Keratinocyte (primary cell): ENCODE data around the gene ATP1A2. TPM values are rescaled to one million over a fixed set of nuclear protein-coding genes. Genes with fewer than 3 reads are reported as not detected.

Experiments used
- DNase-seq: peaks from one replicate; pipeline ENCODE4 v3.0.0-alpha.2; 2011; ENCODE audit warnings: low read depth, missing footprints, low spot score
- FAIRE-seq: peaks from 2 replicates; lab custom pipeline; 2011; peaks lifted over from hg19 to GRCh38; lab: Jason Lieb, UNC
- H2AFZ ChIP-seq: 2 replicates; pipeline ENCODE4 v1.6.0; 2012; ENCODE audit warnings: low read length, control low read depth, inconsistent platforms; ENCODE audit not compliant: control insufficient read depth
- H3K27ac ChIP-seq: 2 replicates; pipeline ENCODE4 v1.5.1; 2011; ENCODE audit warnings: low read length; ENCODE audit not compliant: control insufficient read depth, insufficient read depth
- H3K27me3 ChIP-seq: 3 replicates; pipeline ENCODE4 v1.6.0; 2011; ENCODE audit warnings: low read length; ENCODE audit not compliant: control insufficient read depth, insufficient read depth; ENCODE audit errors: extremely low read depth
- H3K36me3 ChIP-seq, 2 experiments: 2 replicates in 1 of 2; 3 replicates in 1 of 2; pipeline ENCODE4 v1.5.1; 2011; ENCODE audit warnings: low read length in 2 of 2, mild to moderate bottlenecking in 1 of 2; ENCODE audit not compliant: control insufficient read depth in 2 of 2, insufficient read depth in 2 of 2; ENCODE audit errors: extremely low read depth in 1 of 2
- H3K4me1 ChIP-seq: 3 replicates; pipeline ENCODE4 v1.5.1; 2011; ENCODE audit warnings: low read length; ENCODE audit not compliant: control insufficient read depth, insufficient read depth; ENCODE audit errors: extremely low read depth
- H3K4me2 ChIP-seq: 3 replicates; pipeline ENCODE4 v1.6.0; 2011; ENCODE audit warnings: low read depth, low read length; ENCODE audit not compliant: control insufficient read depth, insufficient read depth; ENCODE audit errors: extremely low read depth
- H3K4me3 ChIP-seq, 3 experiments: fragments of 200-600 bp in 1 of 3; sonication (generic) in 1 of 3; 2 replicates in 2 of 3; 3 replicates in 1 of 3; pipeline ENCODE4 v1.5.1; 2011 to 2016; ENCODE audit warnings: low read length in 3 of 3, mild to moderate bottlenecking in 3 of 3, control low read depth in 2 of 3, inconsistent platforms in 1 of 3, low read depth in 1 of 3, mixed read lengths in 1 of 3, mixed run types in 1 of 3, moderate library complexity in 1 of 3; ENCODE audit not compliant: control insufficient read depth in 2 of 3, insufficient read depth in 2 of 3; ENCODE audit errors: extremely low read depth in 1 of 3
- H3K79me2 ChIP-seq: 2 replicates; pipeline ENCODE4 v1.6.0; 2012; ENCODE audit warnings: low read length; ENCODE audit not compliant: control insufficient read depth, insufficient read depth
- H3K9ac ChIP-seq: 3 replicates; pipeline ENCODE4 v1.6.0; 2011; ENCODE audit warnings: low read length; ENCODE audit not compliant: control insufficient read depth, insufficient read depth; ENCODE audit errors: extremely low read depth
- H3K9me1 ChIP-seq: 3 replicates; pipeline ENCODE4 v1.6.0; 2011; ENCODE audit warnings: low read length; ENCODE audit not compliant: control insufficient read depth, insufficient read depth; ENCODE audit errors: extremely low read depth
- H3K9me3 ChIP-seq: 2 replicates; pipeline ENCODE4 v1.5.1; 2012; ENCODE audit warnings: low read depth, low read length; ENCODE audit not compliant: control insufficient read depth
- H4K20me1 ChIP-seq: 3 replicates; pipeline ENCODE4 v1.6.0; 2011; ENCODE audit warnings: low read length; ENCODE audit not compliant: control insufficient read depth, insufficient read depth; ENCODE audit errors: extremely low read depth
- CTCF ChIP-seq, 3 experiments: IDR thresholded peaks in 1 of 3; conservative IDR thresholded peaks in 1 of 3; optimal IDR thresholded peaks in 1 of 3; 2 replicates in 2 of 3; 3 replicates in 1 of 3; pipeline versions ENCODE3 to v1.5.1; 2011; ENCODE audit warnings: low read length in 3 of 3, mild to moderate bottlenecking in 3 of 3, moderate library complexity in 2 of 3, control low read depth in 1 of 3, inconsistent platforms in 1 of 3; ENCODE audit not compliant: insufficient read depth in 2 of 3; ENCODE audit errors: extremely low read depth in 1 of 3
- EZH2 ChIP-seq: IDR thresholded peaks from one replicate; pipeline ENCODE4 v1.6.1; 2012; ENCODE audit warnings: inconsistent platforms, mild to moderate bottlenecking, low read length, moderate library complexity
- dilution Hi-C: fragments of 300-500 bp; cut with MboI; formaldehyde crosslinking; loops from one replicate; pipeline ENCODE4 v1.7.0; 2020; ENCODE audit warnings: low sequenced_read_pairs; ENCODE audit not compliant: extremely low pct_ligation_motif_present
- polyA plus RNA-seq, 5 experiments: library from polyadenylated mRNA; depleted of rRNA in 3 of 5; stranded (reverse) in 3 of 5; stranded (forward) in 1 of 5; unstranded in 1 of 5; fragments of >200 nt; gene quantifications; 1 replicate in 1 of 5; 2 replicates in 3 of 5; 3 replicates in 1 of 5; pipeline versions ENCODE4 v1.2.1 to v1.2.3, GENCODE V29; 2011 to 2012; ENCODE audit warnings: missing spikeins in 2 of 5, low read depth in 1 of 5, low replicate concordance in 1 of 5

The ATP1A2 gene
- polyA plus RNA-seq, 1 donor (not counting 4 experiments of a cell fraction or from before 2014, with no cell fraction given) = not detected

DNA sequence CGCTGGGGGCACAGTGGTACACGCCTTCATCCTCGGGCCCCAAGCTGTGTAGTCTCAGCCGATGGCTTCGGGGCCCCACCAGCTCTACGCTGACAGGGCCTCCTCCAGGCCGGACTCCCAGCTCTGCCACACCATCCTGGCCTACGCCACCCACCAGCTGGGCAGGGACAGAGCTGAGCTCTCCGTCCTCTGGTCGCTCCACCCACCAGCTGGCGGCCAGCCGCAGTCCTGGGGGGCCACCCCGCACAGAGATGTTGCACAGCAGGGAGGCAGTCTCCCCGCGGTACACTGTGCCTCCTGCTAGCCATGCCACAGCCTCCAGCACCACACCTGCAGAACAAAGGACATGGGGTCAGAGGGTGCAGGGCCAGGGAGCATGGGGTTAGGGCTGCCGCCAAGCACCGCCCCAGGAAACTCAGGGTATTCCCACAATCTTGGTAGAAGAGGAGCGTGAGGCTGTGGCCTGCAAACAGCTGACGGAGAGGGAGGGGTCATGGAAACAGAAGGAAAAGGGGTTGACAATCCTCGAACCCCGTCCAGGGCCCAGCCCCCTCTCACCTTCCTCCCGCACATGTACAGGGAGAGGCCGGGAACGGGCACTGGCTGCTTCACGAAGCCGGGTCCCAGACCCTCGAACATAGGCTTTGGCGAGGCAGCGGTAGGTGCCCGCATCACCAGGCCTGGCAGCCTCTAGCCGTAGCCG is 23.0 kb upstream of the ATP1A2 start:
- TF ChIP-seq EZH2 (no peak), CTCF (optimal IDR thresholded peaks at IDR 0.05 in 1 of 3, IDR thresholded peaks at IDR 0.05 in 1 of 3, conservative IDR thresholded peaks at IDR 0.05 in 1 of 3; ENCODE audit: extremely low read depth in 1 of 3, insufficient read depth in 2 of 3, low read length in 3 of 3) (no peak)
- H3K4me2 ChIP-seq = no peak overlapping the region
- no peaks in the 10 kb centered on the region for H3K27me3 ChIP-seq
- DNase-seq = no peak
- no peak overlapping the region for H3K4me3 ChIP-seq
- H3K79me2 ChIP-seq = peaks cover 4% of the 10 kb centered on the region
- H3K9ac ChIP-seq = no peak overlapping the region
- H2AFZ ChIP-seq = no peak overlapping the region
- peaks cover 12% of the 10 kb centered on the region for H3K4me1 ChIP-seq
- FAIRE-seq = no peak
- no peaks in the 10 kb centered on the region for H4K20me1 ChIP-seq
- no peak overlapping the region for H3K27ac ChIP-seq
- dilution Hi-C loops = no loop called here
- H3K36me3 ChIP-seq = peaks cover 10 to 19% of the 10 kb centered on the region in 2 experiments
- no peaks in the 10 kb centered on the region for H3K9me3 ChIP-seq
- H3K9me1 ChIP-seq = peaks cover 3% of the 10 kb centered on the region

DNA sequence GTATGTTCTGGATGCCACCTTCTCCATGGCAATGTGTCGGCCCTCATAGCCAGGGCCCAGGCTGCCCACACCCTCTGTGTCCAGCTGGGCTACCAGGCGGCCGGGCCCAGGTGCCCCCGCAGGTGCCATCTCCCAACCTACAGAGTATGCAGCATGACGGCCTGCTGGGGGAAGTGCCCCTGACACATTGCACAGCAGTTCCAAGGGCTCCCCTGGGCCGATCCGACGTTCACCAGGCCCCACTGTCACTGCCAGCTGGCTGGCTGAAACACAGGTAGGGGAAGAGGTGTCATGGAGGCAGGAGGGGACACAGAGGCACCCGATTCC is 22.5 kb upstream of the ATP1A2 start:
- Histone ChIP-seq H3K36me3 (peaks cover 10 to 19% of the 10 kb centered on the region in 2 experiments), H3K9me1 (peaks cover 3% of the 10 kb centered on the region), H4K20me1 (no peaks in the 10 kb centered on the region), H3K4me3 (no peak overlapping the region), H3K79me2 (peaks cover 9% of the 10 kb centered on the region), H2AFZ (no peak overlapping the region), H3K4me1 (peaks cover 17% of the 10 kb centered on the region), H3K4me2 (no peak overlapping the region), H3K27me3 (no peaks in the 10 kb centered on the region), H3K9me3 (no peaks in the 10 kb centered on the region), H3K27ac (no peak overlapping the region), H3K9ac (no peak overlapping the region)
- DNase-seq = no peak
- dilution Hi-C loops = no loop called here
- no peak for TF ChIP-seq CTCF (optimal IDR thresholded peaks at IDR 0.05 in 1 of 3, IDR thresholded peaks at IDR 0.05 in 1 of 3, conservative IDR thresholded peaks at IDR 0.05 in 1 of 3; ENCODE audit: extremely low read depth in 1 of 3, insufficient read depth in 2 of 3, low read length in 3 of 3)
- no peak for TF ChIP-seq EZH2
- no peak for FAIRE-seq
